HG03354 (cell line): ENCODE data around the gene FAM20A.
A peak's percentile ranks its signal among the peaks of the same experiment; 100 is the strongest.
"Not testable (repeated sequence)": the region's sequence is repeated elsewhere in the genome, so short reads cannot be mapped to it uniquely, and the experiment has no call there.

Experiments used
- ATAC-seq: cut with Tn5 transposase; IDR thresholded peaks from one replicate; pipeline ENCODE4 v1.9.1; 2021; ENCODE audit warnings: mild to moderate bottlenecking; ENCODE audit not compliant: unreplicated experiment, poor library complexity, severe bottlenecking

Gene FAM20A

DNA sequence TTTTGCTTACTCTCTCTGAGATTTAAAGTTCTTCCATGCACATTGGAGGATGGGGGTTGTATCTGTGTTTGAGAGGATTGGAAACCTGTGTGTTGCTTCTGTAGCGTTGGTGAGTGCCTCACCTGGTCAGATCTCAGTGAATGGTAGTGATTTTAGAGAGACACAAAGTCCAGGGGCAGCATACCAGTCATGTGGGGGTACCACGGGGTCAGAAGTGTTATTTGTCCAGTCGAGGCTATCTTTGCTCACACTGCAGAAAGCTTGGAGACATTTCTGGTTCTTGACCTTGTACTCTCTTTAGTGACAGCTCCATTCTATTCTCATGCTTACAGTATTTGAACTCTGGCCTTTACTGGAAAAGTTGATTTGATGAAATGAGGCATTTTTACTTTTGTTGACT, 65.2 kb downstream of the FAM20A start:
- no peak for ATAC-seq

DNA sequence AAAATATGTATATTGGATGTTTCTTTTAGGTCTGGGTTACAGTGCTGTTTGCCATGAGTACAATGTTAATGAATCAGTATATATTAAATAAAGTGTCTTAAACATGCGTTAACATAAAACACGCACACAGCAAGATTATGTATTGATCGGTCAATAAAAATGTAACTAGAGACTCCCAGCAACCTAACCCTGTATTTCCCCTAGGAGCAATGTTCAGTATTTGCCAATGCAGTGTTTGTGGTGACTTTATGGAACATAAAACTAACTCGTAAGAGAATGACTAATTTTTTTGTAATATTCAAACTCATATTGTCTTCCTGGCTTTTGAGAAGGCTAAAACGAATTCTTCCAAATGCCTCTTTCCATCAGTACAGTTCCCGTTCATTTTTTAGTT, 66.5 kb downstream of the FAM20A start:
- no peak for ATAC-seq

DNA sequence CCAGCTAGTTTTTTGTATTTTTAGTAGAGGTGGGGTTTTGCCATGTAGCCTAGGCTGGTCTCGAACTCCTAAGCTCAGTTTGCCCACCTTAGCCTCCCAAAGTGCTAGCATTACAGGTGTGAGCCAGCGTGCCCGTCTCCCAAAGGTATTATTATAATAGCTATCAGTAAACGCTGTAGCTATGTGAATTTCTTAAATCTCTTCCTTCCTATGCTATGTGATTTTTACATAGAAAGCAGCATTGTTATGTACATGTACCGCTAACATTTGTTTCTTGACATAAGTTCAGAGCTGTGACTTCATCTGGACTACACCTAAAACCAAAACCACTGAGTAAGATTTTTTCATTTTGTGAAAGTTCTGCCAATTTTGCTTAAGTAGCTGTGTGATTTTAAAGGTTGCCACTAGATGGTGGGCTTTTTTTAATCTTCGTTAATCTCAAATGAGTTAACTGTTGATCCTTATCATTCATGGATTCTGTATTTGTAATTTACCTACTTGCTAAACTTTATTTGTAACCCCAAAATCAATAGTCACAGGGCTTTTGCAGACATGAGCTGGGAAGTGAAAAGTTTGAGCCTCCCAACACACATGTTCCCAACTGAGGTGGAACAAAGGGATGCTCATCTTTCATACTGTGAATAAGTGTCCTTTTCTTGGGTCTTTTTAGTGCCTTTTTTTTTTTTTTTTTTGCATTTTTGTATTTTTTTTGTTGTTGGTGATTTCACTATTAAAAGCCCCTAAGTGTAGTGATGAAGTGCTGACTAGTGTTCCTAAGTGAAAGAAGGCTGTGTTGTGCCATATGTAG, 67.1 kb downstream of the FAM20A start:
- no peak for ATAC-seq

DNA sequence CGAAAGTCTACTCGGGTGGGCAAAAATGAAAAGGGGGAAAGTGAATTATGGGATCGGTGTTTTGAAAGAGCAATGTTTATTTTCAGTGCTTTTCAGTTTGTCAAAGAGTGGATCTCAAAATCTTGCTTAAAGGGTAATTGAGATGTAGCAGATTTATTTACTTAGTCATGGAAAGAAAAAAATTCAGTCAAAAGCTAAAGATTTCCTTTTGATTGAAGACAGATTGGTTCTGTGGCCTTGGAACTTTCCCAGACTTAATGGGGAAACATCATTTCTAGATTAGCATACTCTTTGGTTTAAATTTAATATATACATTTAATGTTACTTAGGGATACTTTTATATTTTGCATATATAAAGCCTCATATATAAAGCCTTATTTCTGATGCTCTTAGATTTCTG, 68.3 kb downstream of the FAM20A start:
- ATAC-seq = no peak

DNA sequence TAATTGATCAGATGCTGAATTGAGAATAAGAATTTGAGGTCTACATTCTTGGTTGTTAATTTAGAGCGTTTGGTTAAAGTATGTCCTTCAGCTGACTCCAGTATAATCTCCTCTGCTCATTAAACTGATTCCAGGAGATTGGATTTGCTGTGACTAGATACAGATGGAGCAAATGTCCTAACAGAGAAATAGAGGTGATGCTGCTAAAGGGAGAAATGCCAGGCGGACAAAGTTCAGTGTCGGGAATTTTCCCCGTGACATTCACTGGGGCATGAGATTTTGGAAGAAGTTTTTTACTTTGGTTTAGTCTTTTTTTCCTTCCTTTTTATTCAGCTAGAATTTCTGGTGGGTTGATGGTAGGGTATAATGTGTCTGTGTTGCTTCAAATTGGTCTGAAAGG, 69.9 kb downstream of the FAM20A start:
- ATAC-seq = no peak

DNA sequence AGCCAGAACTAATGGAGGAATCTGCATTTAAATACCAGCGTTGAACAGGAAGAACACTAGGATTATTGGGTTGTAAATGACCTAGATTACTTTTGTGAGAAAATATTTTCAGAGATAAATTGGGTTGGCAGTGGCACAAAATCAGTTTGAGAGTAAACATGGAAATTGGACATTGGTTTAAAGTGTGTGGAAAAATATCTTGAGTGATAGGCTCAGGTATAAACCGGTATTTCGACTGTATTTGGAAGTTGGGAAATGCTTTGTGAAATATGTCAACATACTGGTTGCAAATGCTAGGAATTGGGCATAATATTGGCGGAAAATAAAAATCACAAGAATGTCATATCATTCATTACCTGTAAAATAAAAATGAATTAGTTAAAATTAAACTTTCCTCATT, 73.9 kb downstream of the FAM20A start:
- no peak for ATAC-seq

DNA sequence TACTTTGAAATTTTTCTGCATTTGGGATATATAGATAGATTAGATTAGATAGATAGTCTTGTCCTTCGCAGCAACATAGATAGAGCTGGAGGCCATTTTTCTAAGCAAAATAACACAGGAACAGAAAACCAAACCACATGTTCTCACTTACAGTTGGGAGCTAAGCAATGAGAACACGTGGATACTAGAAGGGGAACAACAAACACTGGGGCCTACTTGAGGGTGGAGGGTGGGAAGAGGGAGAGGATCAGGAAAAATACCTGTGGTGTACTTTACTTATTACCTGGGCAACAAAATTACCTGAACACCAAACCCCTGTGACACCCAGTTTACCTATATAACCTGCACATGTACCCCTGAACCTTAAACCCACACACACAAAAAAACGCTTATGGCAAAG, 74.6 kb downstream of the FAM20A start:
- ATAC-seq = no peak

DNA sequence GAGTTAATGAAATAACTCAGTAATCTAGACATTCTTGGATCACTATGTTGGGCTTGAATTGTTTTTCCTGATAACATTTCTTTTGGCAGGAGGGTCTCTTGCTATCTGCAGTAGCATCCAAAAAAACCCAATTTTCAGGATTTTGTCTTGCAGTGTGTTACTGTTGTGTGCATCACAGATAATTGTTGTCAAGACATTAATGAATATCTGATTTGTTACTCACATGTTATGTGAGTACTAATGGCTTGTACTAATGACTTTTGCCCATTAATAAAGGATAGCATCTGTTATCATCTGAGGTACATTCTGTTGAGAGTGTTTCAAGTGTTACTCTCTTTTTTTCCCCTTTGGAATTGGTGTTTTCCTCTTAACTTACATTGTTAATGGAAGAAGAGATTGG, 78.9 kb downstream of the FAM20A start:
- ATAC-seq = no peak

DNA sequence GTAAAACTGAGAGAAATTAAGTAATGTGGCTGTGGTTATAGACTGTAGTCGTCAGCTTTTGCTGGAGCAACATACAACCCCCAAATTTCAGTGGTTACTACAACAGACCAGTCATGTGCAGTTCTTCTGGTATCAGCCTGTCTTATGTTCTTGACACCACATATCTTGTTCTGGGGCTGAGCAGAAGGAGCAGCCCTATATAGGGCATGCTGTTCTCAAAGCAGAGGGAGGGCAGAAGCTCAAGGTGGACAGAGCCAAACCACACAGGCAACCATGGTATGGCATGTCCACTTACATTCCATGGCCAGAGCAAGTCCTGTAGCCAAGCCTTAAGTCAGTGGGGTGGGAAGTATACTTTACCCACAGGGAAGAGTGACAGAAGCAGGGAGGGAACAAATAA, 81.3 kb downstream of the FAM20A start:
- ATAC-seq = no peak

DNA sequence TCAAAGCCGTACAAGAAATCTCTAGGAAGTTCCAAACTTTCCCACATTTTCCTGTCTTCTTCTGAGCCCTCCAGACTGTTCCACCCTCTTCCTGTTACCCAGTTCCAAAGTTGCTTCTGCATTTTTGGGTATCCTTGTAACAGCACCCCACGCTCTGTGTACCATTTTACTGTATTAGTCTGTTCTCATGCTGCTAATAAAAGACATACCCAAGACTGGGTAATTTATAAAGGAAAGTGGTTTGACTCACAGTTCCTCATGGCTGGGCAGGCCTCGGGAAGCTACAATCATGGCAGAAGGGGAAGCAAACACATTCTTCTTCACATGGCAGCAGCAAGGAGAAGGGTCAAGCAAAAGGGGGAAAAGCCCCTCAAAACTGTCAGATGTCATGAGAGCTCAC, 82.1 kb downstream of the FAM20A start:
- not testable (repeated sequence) for ATAC-seq

DNA sequence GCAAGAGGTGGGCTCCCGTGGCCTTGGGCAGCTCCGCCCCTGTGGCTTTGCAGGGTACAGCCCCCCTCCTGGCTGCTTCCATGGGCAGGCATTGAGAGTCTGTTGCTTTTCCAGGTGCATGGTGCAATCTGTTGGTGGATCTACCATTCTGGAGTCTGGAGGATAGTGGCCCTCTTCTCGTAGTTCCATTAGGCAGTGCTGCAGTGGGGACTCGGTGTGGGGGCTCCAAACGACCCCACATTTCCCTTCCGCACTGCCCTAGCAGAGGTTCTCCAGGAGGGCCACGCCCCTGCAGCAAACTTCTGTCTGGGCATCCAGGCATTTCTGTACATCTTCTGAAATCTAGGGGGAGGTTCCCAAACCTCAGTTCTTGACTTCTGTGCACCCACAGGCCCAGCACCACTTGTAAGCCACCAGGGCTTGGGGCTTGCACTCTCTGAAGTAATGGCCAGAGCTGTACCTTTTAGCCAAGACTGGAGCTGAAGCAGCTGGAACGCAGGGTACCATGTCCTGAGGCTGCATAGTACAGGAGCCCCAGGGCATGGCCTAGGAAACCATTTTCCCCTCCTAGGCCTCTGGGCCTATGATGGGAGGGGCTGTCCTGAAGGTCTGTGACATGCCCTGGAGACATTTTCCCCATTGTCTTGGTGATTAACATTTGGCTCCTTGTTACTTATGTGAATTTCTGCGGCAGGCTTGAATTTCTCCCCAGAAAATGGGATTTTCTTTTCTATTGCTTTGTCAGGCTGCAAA, 82.9 kb downstream of the FAM20A start:
- ATAC-seq = no peak

DNA sequence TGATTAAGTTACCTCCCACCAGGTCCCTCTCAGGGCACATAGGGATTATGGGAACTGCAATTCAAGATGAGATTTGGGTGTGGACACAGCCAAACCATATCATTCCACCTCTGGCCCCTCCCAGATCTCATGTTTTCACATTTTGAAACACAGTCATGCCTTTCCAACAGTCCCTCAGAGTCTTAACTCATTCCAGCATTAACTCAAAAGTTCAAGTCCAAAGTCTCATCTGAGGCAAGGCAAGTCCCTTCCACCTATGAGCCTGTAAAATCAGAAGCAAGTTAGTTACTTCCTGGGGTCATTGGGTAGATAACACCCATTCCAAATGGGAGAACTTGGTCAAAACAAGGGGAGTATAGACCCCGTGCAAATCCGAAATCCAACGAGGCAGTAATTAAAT, 83.6 kb downstream of the FAM20A start:
- not testable (repeated sequence) for ATAC-seq

DNA sequence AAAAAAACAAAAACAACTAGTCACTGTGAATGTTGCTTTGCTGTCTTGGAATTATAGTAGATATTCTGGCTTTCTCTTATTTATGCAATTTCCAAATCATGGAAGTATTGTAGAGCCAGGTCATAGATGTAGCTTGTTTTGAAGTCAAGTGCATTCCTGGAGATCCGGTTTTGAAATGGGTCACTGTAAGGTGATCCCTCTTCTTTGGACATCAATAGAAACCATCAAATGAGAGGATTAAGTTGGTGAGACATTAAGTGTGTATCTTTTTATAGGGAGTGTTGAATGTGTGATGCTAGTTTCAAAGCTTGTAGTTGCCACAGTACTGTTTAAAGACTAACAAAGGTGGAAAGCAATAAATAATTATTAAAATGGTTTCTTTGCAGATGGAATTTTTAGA, 84.4 kb downstream of the FAM20A start:
- ATAC-seq = no peak

DNA sequence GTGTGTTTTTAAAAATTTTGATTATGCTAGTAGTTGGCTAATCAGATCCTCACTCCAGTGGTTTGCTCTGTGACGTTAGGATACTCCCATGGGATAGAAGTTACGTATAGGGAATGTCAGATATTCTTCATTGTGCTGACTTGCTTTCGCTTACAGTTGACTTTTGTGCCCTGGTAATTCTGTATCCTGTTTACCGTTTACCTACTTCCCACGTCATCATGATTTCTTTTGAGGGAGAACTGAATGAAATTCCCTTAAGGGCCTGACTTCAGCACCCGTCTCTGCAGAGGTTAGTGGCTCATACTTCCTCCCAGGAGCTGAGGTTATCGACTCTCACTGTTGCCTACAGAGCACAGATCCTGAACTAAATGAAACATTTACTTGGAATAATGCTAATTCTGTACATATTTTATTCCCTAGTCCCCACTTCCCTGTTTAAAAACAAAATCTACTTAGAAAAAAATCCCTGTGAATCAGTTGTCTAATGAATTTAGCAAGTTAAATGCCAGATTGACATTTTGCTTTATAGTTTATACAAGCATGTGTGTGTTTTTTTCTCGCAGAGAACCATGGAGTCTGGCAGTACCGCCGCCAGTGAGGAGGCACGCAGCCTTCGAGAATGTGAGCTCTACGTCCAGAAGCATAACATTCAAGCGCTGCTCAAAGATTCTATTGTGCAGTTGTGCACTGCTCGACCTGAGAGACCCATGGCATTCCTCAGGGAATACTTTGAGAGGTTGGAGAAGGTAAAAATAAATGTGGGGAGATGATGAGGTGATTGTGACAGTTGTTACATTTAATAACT, 86.1 kb downstream of the FAM20A start:
- ATAC-seq = no peak

DNA sequence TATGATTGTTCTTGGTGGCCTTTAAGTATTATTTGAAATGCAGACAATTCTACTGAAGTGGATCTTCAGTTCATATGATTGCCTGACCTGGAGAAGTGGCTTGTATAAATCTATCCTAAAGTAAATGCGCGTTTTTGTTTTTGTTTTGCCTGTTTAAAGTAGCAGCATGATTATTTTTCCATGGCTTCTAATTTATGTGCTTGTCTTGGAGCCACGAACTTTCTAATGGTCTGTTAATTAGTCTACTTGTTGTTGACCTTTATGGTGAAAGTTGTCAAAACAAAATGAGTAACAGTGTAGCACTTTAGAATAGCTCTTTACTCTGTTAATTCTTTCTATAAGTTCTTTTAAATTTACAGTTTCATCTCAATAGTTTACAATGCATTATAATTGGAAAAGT, 87.2 kb downstream of the FAM20A start:
- no peak for ATAC-seq

DNA sequence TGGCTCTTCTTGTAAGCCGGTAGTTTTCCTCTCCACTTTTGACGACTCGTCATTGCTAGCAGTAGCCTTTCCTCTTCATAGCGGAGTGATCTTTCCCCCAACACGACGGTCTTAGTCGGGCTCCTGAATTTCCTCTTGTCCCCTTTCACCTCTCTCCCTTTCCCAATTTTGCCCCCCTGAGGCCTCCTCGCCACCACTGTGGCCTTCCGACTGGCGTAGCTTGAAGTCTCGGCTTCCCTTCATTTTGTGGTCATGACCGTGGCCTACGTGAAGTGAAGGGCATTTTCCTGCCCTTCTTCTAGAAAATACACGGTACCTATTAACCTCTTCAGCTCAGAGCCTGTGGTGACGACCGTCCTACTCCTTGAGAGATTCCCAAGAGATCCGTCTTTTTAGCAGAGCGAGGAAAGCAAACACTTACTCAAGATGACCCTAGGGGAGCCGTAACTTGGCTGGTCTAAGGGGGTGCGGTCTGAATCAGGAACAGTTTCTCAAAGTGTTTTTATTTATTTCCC, 88.2 kb downstream of the FAM20A start:
- no peak for ATAC-seq

DNA sequence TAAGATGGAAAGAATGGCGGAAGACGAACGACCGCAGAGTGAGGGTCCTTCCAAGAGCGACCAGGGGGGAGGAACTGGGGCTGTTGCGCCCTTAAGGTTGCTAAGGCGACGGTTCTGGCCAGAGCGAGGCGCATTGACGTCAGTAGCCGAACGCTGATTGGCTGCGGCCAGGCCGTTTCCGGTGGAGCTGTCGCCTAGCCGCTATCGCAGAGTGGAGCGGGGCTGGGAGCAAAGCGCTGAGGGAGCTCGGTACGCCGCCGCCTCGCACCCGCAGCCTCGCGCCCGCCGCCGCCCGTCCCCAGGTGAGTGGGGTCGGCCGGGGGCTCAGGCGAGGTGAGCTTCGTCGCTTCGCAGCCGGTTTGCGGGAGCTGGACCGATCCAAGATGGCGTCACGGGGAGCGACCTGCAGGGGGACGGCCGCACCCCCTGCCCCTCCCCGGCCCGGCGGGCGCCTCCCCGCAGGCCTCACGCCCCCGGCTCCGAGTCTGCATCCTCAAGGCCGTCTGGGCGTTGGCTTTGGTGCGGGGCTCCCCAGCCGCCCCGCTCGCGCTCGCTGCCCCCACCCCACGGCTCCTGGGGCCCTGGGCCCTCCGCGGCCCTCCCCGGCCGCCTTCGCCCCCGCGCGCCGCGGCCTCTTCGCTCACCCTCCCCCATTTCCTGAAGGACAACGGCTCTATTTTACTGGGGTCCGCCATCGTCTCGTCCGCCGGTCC, 88.8 kb downstream of the FAM20A start, which contains the start of gene PRKAR1A:
PRKAR1A (plus strand) TSS at position 184 of the 713 bp plus-strand sequence. CDS start 2,970 bp downstream, outside the sequence.
- ATAC-seq = peak; percentile 90

DNA sequence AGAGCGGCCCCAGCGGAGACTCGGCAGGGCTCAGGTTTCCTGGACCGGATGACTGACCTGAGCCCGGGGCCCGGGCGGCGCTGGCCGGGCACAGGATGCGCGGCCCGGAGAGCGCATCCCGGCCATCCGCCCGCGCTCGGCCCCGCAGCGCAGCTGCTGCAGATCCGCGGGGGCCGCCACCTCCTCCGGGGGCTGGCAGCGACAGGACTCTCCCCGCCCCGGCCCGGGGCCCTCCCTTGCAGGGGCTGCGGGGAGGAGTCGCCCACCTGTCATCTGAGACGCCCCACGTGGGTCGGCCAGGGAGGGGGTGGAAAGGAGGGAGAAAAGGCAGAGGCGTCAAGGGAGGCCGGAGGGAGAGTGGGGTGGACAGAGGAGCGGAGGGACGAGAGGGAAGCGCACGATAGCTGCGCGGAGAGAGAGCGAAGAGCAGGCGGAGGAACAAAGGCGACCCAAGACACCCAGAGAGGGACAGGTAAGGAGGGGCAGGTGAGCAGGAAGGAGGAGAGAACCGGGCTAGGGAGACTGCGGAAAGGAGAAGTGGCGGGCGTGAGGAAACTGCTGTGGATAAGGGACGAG, 89.4 kb downstream of the FAM20A start:
- peak; percentile 46 for ATAC-seq

DNA sequence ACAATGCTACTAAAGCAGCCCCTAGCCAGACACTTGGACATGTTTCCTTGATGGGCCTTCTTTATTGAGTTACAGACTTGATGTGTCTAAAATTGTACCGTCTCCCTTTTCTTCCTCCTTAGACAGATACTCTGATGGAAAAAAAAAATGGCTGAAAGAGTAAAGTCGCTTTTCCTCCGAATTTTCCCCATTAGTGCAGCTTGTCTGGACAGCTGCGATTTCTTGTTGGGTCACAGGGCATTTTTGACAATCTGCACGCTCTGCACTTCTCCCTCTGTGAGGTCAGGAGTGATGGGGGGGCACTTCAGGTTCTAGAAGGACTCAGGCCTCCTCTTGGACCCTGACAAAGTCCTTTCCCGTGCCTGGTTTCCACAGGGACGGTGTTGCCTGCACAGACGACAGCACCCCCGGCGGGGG, 89.9 kb downstream of the FAM20A start:
- no peak for ATAC-seq
